Keratinocyte (primary cell): ENCODE data around the gene ACBD3.

Source experiments
- CTCF ChIP-seq, 3 experiments: IDR thresholded peaks in 1 of 3; conservative IDR thresholded peaks in 1 of 3; optimal IDR thresholded peaks in 1 of 3; 2 replicates in 2 of 3; 3 replicates in 1 of 3; pipeline versions ENCODE3 to v1.5.1; 2011; ENCODE audit warnings: low read length in 3 of 3, mild to moderate bottlenecking in 3 of 3, moderate library complexity in 2 of 3, control low read depth in 1 of 3, inconsistent platforms in 1 of 3; ENCODE audit not compliant: insufficient read depth in 2 of 3; ENCODE audit errors: extremely low read depth in 1 of 3
- EZH2 ChIP-seq: IDR thresholded peaks from one replicate; pipeline ENCODE4 v1.6.1; 2012; ENCODE audit warnings: inconsistent platforms, mild to moderate bottlenecking, low read length, moderate library complexity

DNA sequence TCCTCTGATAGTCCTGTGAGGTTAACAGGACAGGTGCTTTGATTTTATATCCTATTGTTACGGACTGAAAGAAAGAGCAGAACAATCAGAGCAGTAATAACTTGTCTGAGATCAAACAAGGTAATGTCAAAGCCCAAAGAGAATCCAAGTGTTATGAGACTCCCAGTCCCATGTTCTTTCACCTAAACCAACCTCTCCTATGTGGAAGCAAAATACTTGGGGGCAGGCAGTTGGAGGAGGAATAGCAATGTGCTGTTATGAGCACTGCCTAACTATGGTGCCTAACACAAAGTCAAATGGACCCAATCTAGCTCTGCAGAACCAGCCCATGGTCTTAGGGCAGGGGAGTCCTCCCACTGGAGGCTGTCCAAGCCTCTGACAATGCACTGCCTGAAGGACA, 28.1 kb downstream of the ACBD3 start:
- no peak for TF ChIP-seq EZH2
- TF ChIP-seq CTCF (optimal IDR thresholded peaks at IDR 0.05 in 1 of 3, IDR thresholded peaks at IDR 0.05 in 1 of 3, conservative IDR thresholded peaks at IDR 0.05 in 1 of 3; ENCODE audit: extremely low read depth in 1 of 3, insufficient read depth in 2 of 3, low read length in 3 of 3) = no peak
